ENCODE data around the gene LUC7L3. TPM values are rescaled to one million over a fixed set of nuclear protein-coding genes. Genes with fewer than 3 reads are reported as not detected.

The LUC7L3 gene
- total RNA-seq, 1 experiment from 2014 or later = 184 TPM

DNA sequence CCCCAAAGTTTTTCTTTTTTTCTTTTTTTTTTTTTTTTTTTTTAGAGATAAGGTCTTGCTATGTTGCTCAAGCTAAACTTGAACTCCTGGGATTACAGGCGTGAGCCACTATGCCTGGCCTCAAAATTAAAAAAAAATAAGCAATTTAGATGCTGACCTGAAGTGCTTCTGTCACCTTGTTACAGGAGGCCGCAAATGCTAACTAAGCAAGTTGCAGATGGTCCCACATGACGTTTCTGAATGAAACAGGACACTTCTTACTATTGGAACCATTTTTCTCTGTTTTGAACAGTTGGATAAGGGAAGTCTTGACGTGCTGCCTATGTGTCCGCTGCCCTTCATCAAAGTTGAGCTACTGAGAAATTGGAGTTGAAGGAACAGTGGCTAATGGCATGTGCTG lies 39.1 kb downstream of the LUC7L3 start:
- Histone ChIP-seq H3K27ac (ENCODE audit: low read depth, low read length) (no peak overlapping the region), H3K9ac (ENCODE audit: low read length) (no peak overlapping the region), H3K9me2 (ENCODE audit: insufficient read depth) (no peaks in the 10 kb centered on the region), H4K20me1 (ENCODE audit: insufficient read depth) (peaks cover 11% of the 10 kb centered on the region; the same call in 1 of the 2 replicates), H2AFZ (ENCODE audit: low read depth, low read length, poor library complexity, severe bottlenecking) (no peak overlapping the region), H3K9me3 (ENCODE audit: control insufficient read depth in 1 of 2, insufficient read depth in 1 of 2, low read depth in 1 of 2, low read length in 2 of 2) (no peaks in the 10 kb centered on the region), H3K79me2 (ENCODE audit: insufficient read depth, low read length) (no peaks in the 10 kb centered on the region), H3K4me1 (ENCODE audit: control insufficient read depth in 1 of 2, insufficient read depth in 2 of 2, low read length in 2 of 2) (peaks cover 0 to 5% of the 10 kb centered on the region in 2 experiments; a peak in 1 of 4 replicates), H3K4me3 (replicated peaks in 1 of 2; ENCODE audit: low read depth in 1 of 2, low read length in 2 of 2) (no peak overlapping the region), H3K27me3 (ENCODE audit: insufficient read depth, low read length) (no peaks in the 10 kb centered on the region), H3K36me3 (ENCODE audit: control insufficient read depth in 1 of 2, insufficient read depth in 2 of 2, low read length in 2 of 2) (peaks cover 8 to 17% of the 10 kb centered on the region in 2 experiments), H3K4me2 (ENCODE audit: low read length) (no peak overlapping the region)
- ChIA-PET CTCF (interaction anchor here (1.2 kb wide), 1 partner anchor 24 kb away, joined by 3 read pairs; no protein-coding TSS in a partner anchor), RAD21 (ENCODE audit: low non-redundant PET in 1 of 2, low total read pairs in 2 of 2, uncharacterized antibody in 2 of 2, unreplicated experiment in 2 of 2) (no interaction called here), POLR2A (interaction anchor here (0.6 kb wide), 1 partner anchor 215 kb away, joined by 3 read pairs; no protein-coding TSS in a partner anchor)
- intact Hi-C loops (cut with micrococcal nuclease) = no loop called here
- BruUV-seq (replicated peaks) = no TSS peak
- TF ChIP-seq ELF1 (IDR thresholded peaks at IDR 0.05; ENCODE audit: borderline replicate concordance, low read depth) (no peak), POLR2A (IDR thresholded peaks at IDR 0.05; ENCODE audit: borderline replicate concordance, extremely low read depth, insufficient read depth, insufficient read length) (no peak), YY1 (IDR thresholded peaks at IDR 0.05; ENCODE audit: extremely low read depth, insufficient replicate concordance, low read depth, low read length) (no peak), FOSL1 (IDR thresholded peaks at IDR 0.05; ENCODE audit: low read depth) (no peak), SRF (IDR thresholded peaks at IDR 0.05; ENCODE audit: low read depth) (no peak), CBX3 (IDR thresholded peaks at IDR 0.05; ENCODE audit: low read depth) (no peak), ZFX (IDR thresholded peaks at IDR 0.05) (no peak)
- TF ChIP-seq, protein P1, sequence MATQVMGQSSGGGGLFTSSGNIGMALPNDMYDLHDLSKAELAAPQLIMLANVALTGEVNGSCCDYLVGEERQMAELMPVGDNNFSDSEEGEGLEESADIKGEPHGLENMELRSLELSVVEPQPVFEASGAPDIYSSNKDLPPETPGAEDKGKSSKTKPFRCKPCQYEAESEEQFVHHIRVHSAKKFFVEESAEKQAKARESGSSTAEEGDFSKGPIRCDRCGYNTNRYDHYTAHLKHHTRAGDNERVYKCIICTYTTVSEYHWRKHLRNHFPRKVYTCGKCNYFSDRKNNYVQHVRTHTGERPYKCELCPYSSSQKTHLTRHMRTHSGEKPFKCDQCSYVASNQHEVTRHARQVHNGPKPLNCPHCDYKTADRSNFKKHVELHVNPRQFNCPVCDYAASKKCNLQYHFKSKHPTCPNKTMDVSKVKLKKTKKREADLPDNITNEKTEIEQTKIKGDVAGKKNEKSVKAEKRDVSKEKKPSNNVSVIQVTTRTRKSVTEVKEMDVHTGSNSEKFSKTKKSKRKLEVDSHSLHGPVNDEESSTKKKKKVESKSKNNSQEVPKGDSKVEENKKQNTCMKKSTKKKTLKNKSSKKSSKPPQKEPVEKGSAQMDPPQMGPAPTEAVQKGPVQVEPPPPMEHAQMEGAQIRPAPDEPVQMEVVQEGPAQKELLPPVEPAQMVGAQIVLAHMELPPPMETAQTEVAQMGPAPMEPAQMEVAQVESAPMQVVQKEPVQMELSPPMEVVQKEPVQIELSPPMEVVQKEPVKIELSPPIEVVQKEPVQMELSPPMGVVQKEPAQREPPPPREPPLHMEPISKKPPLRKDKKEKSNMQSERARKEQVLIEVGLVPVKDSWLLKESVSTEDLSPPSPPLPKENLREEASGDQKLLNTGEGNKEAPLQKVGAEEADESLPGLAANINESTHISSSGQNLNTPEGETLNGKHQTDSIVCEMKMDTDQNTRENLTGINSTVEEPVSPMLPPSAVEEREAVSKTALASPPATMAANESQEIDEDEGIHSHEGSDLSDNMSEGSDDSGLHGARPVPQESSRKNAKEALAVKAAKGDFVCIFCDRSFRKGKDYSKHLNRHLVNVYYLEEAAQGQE (IDR thresholded peaks at IDR 0.05; ENCODE audit: low read depth) = no peak
- TF ChIP-seq, protein P2, sequence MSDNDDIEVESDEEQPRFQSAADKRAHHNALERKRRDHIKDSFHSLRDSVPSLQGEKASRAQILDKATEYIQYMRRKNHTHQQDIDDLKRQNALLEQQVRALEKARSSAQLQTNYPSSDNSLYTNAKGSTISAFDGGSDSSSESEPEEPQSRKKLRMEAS (IDR thresholded peaks at IDR 0.05) = no peak
- no peak for ATAC-seq
- DNase-seq (ENCODE audit: low read depth, low spot score) = no peak
